ENCODE measurements around the gene GIT2. TPM values are rescaled to one million over a fixed set of nuclear protein-coding genes. Genes with fewer than 3 reads are reported as not detected.

GIT2 gene
- total and polyA plus RNA-seq, 10 donors, result 26.5 to 169 (median 121) TPM

DNA sequence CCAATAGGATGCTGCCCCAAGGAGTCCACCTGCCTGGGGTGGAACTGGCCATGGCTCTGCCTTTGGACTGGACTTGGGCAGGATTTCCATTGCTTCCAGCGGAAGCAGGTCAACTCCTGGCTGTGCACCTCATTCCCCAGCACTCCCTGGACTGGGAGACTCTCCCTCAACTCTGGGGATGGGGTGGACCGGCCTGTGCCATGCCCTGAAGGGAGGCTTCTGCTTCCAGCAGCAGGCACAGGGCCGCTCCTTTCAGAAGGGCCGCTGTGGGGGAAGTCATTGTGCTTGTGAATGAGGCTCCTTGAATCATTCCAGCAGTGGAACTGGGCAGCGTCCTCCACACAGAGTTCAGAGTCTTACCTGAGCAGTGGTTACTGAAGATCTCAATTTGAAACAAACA, 73.1 kb downstream of the GIT2 start:
- intact Hi-C loops (cut with DNase I; ENCODE audit: low total_unique reads), result no loop called here
- TF ChIP-seq POLR2A (IDR thresholded peaks at IDR 0.05), result no peak
- TF ChIP-seq, protein P1, sequence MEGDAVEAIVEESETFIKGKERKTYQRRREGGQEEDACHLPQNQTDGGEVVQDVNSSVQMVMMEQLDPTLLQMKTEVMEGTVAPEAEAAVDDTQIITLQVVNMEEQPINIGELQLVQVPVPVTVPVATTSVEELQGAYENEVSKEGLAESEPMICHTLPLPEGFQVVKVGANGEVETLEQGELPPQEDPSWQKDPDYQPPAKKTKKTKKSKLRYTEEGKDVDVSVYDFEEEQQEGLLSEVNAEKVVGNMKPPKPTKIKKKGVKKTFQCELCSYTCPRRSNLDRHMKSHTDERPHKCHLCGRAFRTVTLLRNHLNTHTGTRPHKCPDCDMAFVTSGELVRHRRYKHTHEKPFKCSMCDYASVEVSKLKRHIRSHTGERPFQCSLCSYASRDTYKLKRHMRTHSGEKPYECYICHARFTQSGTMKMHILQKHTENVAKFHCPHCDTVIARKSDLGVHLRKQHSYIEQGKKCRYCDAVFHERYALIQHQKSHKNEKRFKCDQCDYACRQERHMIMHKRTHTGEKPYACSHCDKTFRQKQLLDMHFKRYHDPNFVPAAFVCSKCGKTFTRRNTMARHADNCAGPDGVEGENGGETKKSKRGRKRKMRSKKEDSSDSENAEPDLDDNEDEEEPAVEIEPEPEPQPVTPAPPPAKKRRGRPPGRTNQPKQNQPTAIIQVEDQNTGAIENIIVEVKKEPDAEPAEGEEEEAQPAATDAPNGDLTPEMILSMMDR (IDR thresholded peaks at IDR 0.05 in 8 of 11, conservative IDR thresholded peaks at IDR 0.05 in 3 of 11), result no peak
- TF ChIP-seq POLR2AphosphoS5 (IDR thresholded peaks at IDR 0.05), result no peak

DNA sequence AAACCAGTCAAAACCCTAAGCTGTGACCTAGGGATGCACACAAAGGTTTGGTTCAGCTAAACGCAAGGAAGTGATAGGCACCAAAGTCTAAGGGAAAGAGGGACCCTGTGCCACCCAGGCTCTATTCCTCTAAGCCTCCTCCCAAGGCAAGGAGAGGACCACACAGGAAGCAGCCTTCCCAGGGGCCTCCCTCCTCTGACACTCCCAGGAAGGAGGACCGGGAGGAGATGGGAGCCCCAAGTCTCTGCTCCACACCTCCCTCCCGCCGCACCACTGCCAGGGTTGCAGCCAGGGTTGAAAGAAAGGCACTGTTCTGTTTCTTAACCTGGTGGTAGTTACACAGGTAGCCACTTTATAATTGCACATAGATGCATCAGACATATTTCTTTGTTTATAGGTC, 74.2 kb downstream of the GIT2 start:
- WGBS, 5 donors, result 78 to 92% (median 90%) methylated on average over 2 to 4 of the region's 4 CpGs
- H3K9me3 ChIP-seq, result no peaks in the 10 kb centered on the region
- no peak overlapping the region for H3K27ac ChIP-seq
- H3K4me3 ChIP-seq, result no peak overlapping the region
- peaks cover 0 to 5% (median 0%) of the 10 kb centered on the region in 6 donors for H3K4me1 ChIP-seq
- peaks cover 5 to 100% (median 66%) of the 10 kb centered on the region in 6 donors for H3K36me3 ChIP-seq
- no peaks in the 10 kb centered on the region for H3K27me3 ChIP-seq (replicated peaks in 1 of 7)
- DNase-seq, result no peak
- TF ChIP-seq POLR2A (IDR thresholded peaks at IDR 0.05), result no peak
- TF ChIP-seq, protein P1 (IDR thresholded peaks at IDR 0.05 in 8 of 11, conservative IDR thresholded peaks at IDR 0.05 in 3 of 11), result no peak
- TF ChIP-seq POLR2AphosphoS5 (IDR thresholded peaks at IDR 0.05), result no peak
- intact Hi-C loops (cut with DNase I; ENCODE audit: low total_unique reads), result no loop called here

More for the DNA sequence above, 73.1 kb downstream of the GIT2 start:
- Histone ChIP-seq H3K36me3 (peaks cover 0 to 100% (median 57%) of the 10 kb centered on the region in 6 donors), H3K27ac (no peak overlapping the region), H3K4me3 (no peak overlapping the region), H3K27me3 (replicated peaks in 1 of 7) (no peaks in the 10 kb centered on the region), H3K9me3 (no peaks in the 10 kb centered on the region), H3K4me1 (peaks cover 0 to 5% (median 0%) of the 10 kb centered on the region in 6 donors)
- no peak for DNase-seq
- 91 to 97% (median 92%) methylated on average over 4 to 5 of the region's 5 CpGs for WGBS, 5 donors

DNA sequence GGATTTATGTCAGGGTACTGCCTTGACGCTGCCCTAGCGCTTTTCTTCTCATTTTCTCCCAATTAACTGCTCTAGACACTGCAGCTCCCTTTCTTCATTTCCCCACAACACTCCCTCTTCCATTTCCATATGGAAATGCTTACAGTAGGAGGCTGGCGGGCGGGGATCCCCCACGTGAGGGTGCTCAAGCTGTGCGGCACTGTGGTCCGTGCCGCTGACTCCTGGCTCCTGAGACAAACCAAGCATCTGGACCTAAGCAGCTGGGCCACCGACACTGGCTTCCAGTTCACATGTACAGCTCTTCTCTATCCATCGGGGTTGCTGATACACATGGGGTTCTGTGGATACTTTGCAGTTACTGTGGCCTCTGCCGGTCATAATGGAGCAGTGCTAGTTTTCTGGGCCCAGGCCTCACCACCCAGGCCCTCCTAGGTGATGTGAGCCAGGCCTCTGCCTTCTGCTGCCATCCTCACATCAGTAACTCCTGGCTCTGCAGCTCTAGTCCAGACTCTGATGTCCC, 75.8 kb downstream of the GIT2 start:
- no peak for DNase-seq
- no peak overlapping the region for H3K4me3 ChIP-seq
- TF ChIP-seq, protein P1 (IDR thresholded peaks at IDR 0.05 in 8 of 11, conservative IDR thresholded peaks at IDR 0.05 in 3 of 11), result no peak
- no peak for TF ChIP-seq POLR2A (IDR thresholded peaks at IDR 0.05)
- TF ChIP-seq POLR2AphosphoS5 (IDR thresholded peaks at IDR 0.05), result no peak
- intact Hi-C loops (cut with DNase I; ENCODE audit: low total_unique reads), result no loop called here
- no peaks in the 10 kb centered on the region for H3K9me3 ChIP-seq
- WGBS, 5 donors, result 90 to 96% (median 94%) methylated on average over 11 of the region's 11 CpGs
- no peak overlapping the region for H3K27ac ChIP-seq
- H3K36me3 ChIP-seq, result peaks cover 11 to 100% (median 67%) of the 10 kb centered on the region in 6 donors
- no peaks in the 10 kb centered on the region for H3K27me3 ChIP-seq (replicated peaks in 1 of 7)
- peaks cover 0 to 5% (median 0%) of the 10 kb centered on the region in 6 donors for H3K4me1 ChIP-seq

DNA sequence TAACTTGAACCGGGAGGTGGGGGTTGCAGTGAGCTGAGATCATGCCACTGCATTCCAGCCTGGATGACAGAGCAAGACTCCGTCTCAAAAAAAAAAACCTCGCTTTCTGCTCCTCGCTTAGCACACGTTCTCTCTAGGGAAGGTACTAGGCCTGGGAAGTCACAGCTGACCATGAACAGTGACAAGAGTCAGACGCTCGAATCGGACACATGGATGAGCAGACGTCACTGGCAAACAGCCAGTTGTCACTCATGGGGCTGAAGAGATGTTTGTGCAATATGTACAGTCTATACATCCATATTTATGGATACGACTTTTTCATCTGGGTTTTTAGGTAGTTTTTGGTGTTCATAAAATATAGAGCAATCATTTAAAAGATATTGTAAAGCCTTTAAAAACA, 76.7 kb downstream of the GIT2 start:
- Histone ChIP-seq H3K27me3 (replicated peaks in 1 of 7) (no peaks in the 10 kb centered on the region), H3K27ac (no peak overlapping the region), H3K9me3 (no peaks in the 10 kb centered on the region), H3K4me1 (peaks cover 0 to 5% (median 0%) of the 10 kb centered on the region in 6 donors), H3K36me3 (peaks cover 11 to 100% (median 73%) of the 10 kb centered on the region in 6 donors), H3K4me3 (no peak overlapping the region)
- 86 to 91% (median 88%) methylated on average over 10 of the region's 10 CpGs for WGBS, 5 donors
- DNase-seq, result no peak
- no peak for TF ChIP-seq POLR2A (IDR thresholded peaks at IDR 0.05)
- TF ChIP-seq, protein P1 (IDR thresholded peaks at IDR 0.05 in 8 of 11, conservative IDR thresholded peaks at IDR 0.05 in 3 of 11), result no peak
- TF ChIP-seq POLR2AphosphoS5 (IDR thresholded peaks at IDR 0.05), result no peak
- intact Hi-C loops (cut with DNase I; ENCODE audit: low total_unique reads), result no loop called here

All from spleen (tissue), 11 donors.